Mucosa of stomach (tissue), 1 donor: Measurements from ENCODE around the gene DEFB132.

ENCODE experiments used
- H3K27me3 ChIP-seq: one replicate; pipeline ENCODE4 v1.7.0; 2013; ENCODE audit warnings: mild to moderate bottlenecking, low read length; ENCODE audit not compliant: control insufficient read depth, insufficient read depth
- H3K36me3 ChIP-seq: one replicate; pipeline ENCODE4 v1.7.0; 2013; ENCODE audit warnings: low read length; ENCODE audit not compliant: control insufficient read depth, insufficient read depth
- H3K4me1 ChIP-seq: one replicate; pipeline ENCODE4 v1.7.0; 2013; ENCODE audit warnings: mild to moderate bottlenecking, low read length; ENCODE audit not compliant: control insufficient read depth, insufficient read depth
- H3K4me3 ChIP-seq: one replicate; pipeline ENCODE4 v1.7.0; 2013; ENCODE audit warnings: low read length
- H3K9ac ChIP-seq: one replicate; pipeline ENCODE4 v1.7.0; 2013; ENCODE audit warnings: mild to moderate bottlenecking, low read length, moderate library complexity
- H3K9me3 ChIP-seq: one replicate; pipeline ENCODE4 v1.7.0; 2013; ENCODE audit warnings: mild to moderate bottlenecking, low read length, moderate library complexity; ENCODE audit not compliant: control insufficient read depth
- donor health status: Pancreatic carcinoma.

Gene DEFB132

GRCh38 chr20:270517-270916 is 13.0 kb downstream of the DEFB132 start:
- Histone ChIP-seq H3K9ac (no peak overlapping the region), H3K36me3 (no peaks in the 10 kb centered on the region)

DNA sequence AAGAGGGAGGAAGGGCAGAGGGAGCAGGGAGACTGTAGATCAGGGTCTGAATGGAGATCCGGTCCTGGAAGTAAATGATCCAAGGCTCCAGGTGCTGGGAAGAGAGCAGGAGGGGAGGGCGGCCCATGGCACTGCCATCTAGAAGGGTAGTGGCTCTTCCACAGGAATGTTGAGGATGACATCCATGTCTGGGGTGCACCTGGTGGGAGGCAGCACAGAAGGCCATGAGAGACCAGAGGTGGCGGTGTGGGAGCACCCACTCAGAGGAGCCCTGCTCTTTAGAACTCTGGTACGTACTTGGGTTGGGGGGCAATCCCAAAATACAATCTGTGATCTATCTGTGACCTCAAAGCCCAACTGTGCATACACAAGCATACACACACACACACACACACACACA is 13.5 kb downstream of the DEFB132 start:
- Histone ChIP-seq H3K27me3 (peaks cover 3% of the 10 kb centered on the region), H3K4me1 (no peaks in the 10 kb centered on the region), H3K4me3 (no peak overlapping the region), H3K9ac (no peak overlapping the region), H3K36me3 (no peaks in the 10 kb centered on the region), H3K9me3 (no peaks in the 10 kb centered on the region)

More at GRCh38 chr20:270517-270916, 13.0 kb downstream of the DEFB132 start:
- Histone ChIP-seq H3K4me1 (no peaks in the 10 kb centered on the region), H3K9me3 (no peaks in the 10 kb centered on the region), H3K4me3 (no peak overlapping the region), H3K27me3 (peaks cover 4% of the 10 kb centered on the region)

DNA sequence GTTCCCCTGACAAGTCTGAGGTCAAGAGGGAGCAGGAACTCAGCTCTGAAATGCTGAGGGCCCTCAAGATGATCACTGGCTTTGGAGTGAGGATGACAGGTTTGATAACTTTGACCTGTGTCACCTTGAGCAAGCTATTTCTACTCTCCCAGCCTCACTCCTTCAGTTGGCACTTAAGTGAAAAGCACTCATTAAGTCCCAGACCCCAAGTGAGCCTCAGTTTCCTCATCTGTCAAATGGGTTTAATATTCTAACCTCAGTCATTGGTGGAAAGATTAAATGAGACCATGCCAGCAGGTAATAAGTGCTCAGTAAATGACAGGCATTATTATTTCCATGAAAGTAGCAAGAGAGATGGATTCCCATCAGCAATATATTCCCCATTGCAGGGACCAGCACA is 14.0 kb downstream of the DEFB132 start:
- Histone ChIP-seq H3K27me3 (no peaks in the 10 kb centered on the region), H3K9me3 (no peaks in the 10 kb centered on the region), H3K36me3 (no peaks in the 10 kb centered on the region), H3K4me1 (no peaks in the 10 kb centered on the region), H3K4me3 (no peak overlapping the region), H3K9ac (no peak overlapping the region)

DNA sequence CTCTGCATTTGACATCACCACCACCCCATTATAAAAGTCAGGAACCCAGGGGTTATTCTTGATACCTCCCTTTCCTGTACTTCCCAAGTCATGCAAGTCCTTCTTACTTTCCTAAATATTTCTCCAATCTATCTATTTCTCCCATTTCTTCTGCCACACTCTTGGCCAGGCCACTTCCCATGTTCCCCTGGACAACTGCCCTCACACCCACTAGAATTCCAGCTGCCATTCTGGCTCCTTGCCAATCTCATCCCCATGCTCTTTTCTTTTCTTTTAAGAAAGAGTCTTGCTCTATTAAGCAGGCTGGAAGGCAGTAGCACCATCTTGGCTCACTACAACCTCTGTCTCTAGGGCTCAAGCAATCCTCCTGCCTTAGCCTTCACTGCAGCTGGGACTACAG is 15.2 kb downstream of the DEFB132 start:
- no peak overlapping the region for H3K9ac ChIP-seq
- no peaks in the 10 kb centered on the region for H3K27me3 ChIP-seq
- H3K4me3 ChIP-seq = no peak overlapping the region

DNA sequence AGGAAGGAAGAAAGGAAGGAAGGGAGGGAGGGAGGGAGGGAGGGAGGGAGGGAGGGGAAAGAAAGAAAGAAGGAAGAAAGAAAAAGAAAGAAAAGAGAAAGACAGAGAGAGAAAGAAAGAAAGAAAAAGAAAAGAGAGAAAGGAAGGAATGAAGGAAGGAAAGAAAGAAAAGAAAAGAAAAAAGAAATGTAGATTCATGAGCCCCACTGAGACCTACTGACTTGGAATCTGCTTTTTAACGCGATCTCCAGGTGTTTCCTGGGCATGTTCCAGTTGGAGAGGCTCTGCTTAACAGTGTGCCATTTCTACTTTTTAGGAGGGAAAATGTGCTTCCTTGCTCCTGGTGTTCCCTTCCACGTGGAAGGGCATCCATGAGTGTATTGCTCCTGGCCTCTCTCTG is 16.4 kb downstream of the DEFB132 start:
- Histone ChIP-seq H3K4me3 (no peak overlapping the region), H3K27me3 (no peaks in the 10 kb centered on the region), H3K9me3 (no peaks in the 10 kb centered on the region), H3K36me3 (no peaks in the 10 kb centered on the region), H3K9ac (no peak overlapping the region), H3K4me1 (no peaks in the 10 kb centered on the region)

More for the DNA sequence above, 15.2 kb downstream of the DEFB132 start:
- no peaks in the 10 kb centered on the region for H3K9me3 ChIP-seq
- H3K4me1 ChIP-seq = no peaks in the 10 kb centered on the region
- no peaks in the 10 kb centered on the region for H3K36me3 ChIP-seq

DNA sequence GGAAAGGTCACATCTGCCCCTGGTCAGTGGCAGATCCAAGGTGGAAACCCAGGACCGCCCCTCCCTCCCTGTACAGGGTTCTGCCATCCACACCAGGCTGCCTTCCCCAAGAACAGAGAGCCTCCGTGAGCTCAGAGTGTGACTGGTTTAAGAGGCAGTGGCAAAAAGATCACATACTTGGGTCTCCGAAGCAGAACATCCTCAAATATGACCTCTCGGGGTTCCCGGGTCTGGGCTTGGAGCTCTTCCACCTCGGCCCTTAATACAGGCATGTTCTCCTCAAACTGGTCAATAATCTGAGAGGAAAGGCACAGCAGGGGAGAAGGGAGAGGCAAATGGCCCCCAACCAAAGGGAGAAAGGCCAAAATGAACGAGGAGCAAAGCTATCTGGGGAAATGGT is 18.3 kb downstream of the DEFB132 start:
- no peaks in the 10 kb centered on the region for H3K4me1 ChIP-seq
- H3K4me3 ChIP-seq = no peak overlapping the region
- no peaks in the 10 kb centered on the region for H3K27me3 ChIP-seq
- no peaks in the 10 kb centered on the region for H3K36me3 ChIP-seq
- no peak overlapping the region for H3K9ac ChIP-seq
- no peaks in the 10 kb centered on the region for H3K9me3 ChIP-seq

DNA sequence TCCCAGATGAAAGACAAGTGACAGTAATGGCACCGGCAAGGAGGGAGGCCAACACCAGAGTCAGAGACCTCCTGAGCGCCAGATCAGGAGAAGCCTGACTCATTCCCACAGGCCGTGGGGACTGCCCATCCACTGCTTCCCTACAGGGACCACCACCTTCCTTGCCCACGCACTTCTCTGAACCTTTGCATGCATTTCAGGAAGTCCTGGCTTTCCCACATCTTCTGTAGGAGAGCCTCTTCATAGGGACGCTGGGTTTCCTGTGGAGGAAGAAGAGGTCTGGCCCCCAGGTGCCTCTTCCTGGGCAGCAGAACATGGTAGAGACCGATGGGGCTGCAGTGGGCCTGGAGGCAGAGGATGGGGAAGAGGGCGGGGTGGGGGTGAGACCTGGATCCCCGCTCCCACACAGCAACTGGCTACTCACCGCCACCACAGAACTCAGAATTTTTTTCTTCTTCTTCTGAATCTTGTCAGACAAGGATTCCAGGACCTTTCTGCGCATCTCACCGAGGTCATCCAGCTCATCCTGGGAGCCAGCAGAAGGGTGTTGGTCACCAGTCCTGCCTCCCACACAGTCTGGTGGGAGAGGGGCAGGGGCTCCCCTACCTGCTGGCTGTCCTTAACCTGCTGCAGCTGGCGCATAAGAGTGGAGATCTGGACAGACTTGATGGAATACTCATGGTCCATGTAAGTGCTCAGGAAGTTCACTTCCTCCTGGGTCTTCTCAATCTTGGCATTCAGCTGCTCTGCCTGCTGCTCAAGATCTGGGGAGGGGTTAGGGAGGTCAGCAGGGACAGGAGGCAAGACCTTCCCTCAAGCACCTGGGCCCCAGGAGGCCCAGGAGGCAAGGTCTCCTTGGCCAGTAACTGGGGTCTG is 19.3 kb downstream of the DEFB132 start:
- Histone ChIP-seq H3K4me1 (no peaks in the 10 kb centered on the region), H3K36me3 (no peaks in the 10 kb centered on the region), H3K27me3 (no peaks in the 10 kb centered on the region), H3K9ac (no peak overlapping the region), H3K9me3 (no peaks in the 10 kb centered on the region), H3K4me3 (no peak overlapping the region)

DNA sequence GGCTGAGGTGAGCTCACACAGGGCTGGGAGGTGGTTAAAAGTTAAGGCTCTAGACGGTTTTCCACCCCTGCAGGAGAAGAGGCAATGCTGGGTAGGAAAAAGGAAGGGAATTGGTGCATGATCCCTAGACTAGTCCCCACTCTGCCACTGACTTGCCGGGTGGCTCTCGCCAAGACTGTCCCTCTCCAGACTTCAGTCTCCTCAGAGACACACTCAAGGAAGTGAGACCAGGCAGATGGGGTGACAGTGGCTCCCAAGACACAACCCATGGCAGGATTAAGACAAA is 19.9 kb downstream of the DEFB132 start:
- no peaks in the 10 kb centered on the region for H3K27me3 ChIP-seq
- H3K4me3 ChIP-seq = no peak overlapping the region
- no peak overlapping the region for H3K9ac ChIP-seq
- no peaks in the 10 kb centered on the region for H3K4me1 ChIP-seq
- no peaks in the 10 kb centered on the region for H3K9me3 ChIP-seq
- H3K36me3 ChIP-seq = no peaks in the 10 kb centered on the region

DNA sequence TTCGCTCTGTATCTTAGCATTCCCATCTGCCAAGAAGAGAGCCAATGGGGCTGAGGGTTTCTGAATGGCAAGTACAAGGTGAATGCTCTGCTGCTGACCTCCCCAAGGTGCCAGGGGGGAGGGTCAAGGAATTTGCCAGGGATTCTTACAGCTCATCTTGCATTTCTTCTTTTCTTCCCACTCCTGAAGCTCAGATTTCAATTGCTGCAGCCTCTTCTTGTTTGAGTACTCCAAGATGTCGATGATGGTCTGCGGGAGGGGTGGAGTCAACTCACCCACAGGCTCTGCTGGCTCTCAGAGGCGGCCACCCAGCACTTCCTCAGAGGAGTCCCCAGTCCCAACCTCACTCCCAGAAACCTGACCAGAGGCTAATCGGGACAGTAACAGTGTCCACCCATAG is 20.7 kb downstream of the DEFB132 start:
- Histone ChIP-seq H3K36me3 (no peaks in the 10 kb centered on the region), H3K9ac (no peak overlapping the region), H3K4me1 (no peaks in the 10 kb centered on the region), H3K27me3 (no peaks in the 10 kb centered on the region), H3K9me3 (no peaks in the 10 kb centered on the region), H3K4me3 (no peak overlapping the region)

DNA sequence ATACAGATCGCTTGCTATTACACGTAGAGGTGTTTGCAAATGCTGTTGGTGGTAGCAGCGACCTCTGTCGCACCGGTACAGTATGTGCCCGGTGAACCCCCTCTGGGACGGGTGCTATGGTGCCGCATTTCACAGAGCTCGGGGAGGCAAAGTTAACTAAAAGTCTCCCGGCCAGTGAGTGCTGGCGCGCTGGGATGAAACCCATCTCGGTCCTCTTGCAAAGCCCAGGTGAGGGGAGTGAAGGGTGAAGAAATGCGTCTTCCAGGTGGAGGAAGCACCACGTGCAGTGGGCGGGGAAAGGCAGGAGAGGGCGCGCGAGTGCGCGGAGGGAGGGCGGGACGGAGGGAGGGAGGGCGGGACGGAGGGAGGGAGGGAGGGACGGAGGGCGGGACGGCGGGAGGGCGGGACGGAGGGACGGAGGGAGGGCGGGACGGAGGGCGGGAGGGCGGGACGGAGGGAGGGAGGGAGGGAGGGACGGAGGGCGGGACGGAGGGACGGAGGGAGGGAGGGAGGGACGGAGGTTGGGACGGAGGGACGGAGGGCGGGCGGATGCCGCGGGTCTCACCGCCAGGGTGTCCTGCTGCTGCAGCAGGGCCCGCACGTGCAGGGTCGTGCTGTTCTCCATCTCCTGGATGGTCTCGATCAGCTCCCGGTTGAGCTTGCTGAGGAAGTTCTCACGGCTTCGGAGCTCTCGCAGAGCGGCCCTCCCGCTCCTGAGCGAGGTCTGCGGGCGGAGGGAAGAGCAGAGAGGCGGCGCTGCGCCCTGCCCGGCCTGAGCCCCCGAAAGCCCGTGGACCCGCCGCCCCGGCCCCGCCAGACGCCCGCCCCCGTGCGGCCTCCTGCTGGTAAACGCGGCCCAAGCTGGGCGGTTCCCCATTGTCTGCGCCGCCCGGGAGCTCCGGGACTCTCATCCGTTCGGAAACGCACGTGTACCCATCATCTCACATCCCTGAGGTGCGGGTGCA is 21.4 kb downstream of the DEFB132 start:
- Histone ChIP-seq H3K9ac (no peak overlapping the region), H3K36me3 (no peaks in the 10 kb centered on the region), H3K9me3 (no peaks in the 10 kb centered on the region), H3K27me3 (no peaks in the 10 kb centered on the region), H3K4me1 (no peaks in the 10 kb centered on the region), H3K4me3 (no peak overlapping the region)

GRCh38 chr20:284172-284571 is 26.6 kb downstream of the DEFB132 start:
- no peaks in the 10 kb centered on the region for H3K4me1 ChIP-seq
- H3K9me3 ChIP-seq = no peaks in the 10 kb centered on the region
- H3K4me3 ChIP-seq = no peak overlapping the region
- H3K36me3 ChIP-seq = no peaks in the 10 kb centered on the region
- no peaks in the 10 kb centered on the region for H3K27me3 ChIP-seq
- H3K9ac ChIP-seq = no peak overlapping the region

GRCh38 chr20:286508-286907 is 29.0 kb downstream of the DEFB132 start:
- Histone ChIP-seq H3K27me3 (no peaks in the 10 kb centered on the region), H3K36me3 (no peaks in the 10 kb centered on the region), H3K4me3 (no peak overlapping the region), H3K9me3 (no peaks in the 10 kb centered on the region), H3K9ac (no peak overlapping the region), H3K4me1 (peaks cover 12% of the 10 kb centered on the region)
